VCaP (cell line): Measurements from ENCODE around the gene GCNT1.

Experiments used
- H3K27ac ChIP-seq: fragments of 450-650 bp; 2 replicates; pipeline ENCODE4 v1.5.1; 2017
- TF ChIP-seq, protein P1 (sequence below): fragments of 450-650 bp; conservative IDR thresholded peaks from 2 replicates; pipeline ENCODE4 v1.5.1; 2017; ENCODE audit warnings: mild to moderate bottlenecking, moderate library complexity

The GCNT1 gene

DNA sequence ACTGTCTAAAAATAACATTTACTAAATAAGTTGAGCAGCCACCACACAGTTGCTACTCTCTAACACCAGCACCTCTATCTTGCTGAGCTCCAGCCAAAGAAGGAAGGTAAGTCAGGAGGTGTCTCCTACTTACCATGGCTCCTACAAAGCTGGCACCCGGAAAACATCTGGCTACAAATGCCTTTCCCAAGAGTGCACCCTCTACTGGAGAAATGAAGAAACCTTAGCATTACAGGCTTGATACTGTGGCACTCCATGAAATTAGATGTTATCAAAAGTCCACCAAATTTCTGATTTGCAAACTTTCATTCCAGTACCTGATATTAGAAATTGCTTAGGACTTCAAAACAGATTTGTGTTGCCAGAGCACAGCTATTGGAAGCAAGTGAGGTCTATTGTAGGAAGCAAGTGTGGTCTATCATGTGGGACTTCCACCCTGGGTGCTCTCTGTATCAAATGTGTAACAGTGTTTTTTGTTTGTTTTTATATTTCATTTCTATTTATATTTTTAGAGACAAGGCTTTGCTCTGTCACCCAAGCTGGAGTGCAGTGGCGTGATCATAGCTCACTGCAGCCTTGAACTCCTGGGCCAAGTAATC is 39.1 kb upstream of the GCNT1 start:
- TF ChIP-seq, protein P1, sequence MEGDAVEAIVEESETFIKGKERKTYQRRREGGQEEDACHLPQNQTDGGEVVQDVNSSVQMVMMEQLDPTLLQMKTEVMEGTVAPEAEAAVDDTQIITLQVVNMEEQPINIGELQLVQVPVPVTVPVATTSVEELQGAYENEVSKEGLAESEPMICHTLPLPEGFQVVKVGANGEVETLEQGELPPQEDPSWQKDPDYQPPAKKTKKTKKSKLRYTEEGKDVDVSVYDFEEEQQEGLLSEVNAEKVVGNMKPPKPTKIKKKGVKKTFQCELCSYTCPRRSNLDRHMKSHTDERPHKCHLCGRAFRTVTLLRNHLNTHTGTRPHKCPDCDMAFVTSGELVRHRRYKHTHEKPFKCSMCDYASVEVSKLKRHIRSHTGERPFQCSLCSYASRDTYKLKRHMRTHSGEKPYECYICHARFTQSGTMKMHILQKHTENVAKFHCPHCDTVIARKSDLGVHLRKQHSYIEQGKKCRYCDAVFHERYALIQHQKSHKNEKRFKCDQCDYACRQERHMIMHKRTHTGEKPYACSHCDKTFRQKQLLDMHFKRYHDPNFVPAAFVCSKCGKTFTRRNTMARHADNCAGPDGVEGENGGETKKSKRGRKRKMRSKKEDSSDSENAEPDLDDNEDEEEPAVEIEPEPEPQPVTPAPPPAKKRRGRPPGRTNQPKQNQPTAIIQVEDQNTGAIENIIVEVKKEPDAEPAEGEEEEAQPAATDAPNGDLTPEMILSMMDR, result peak; percentile 52
- no peak overlapping the region for H3K27ac ChIP-seq

GRCh38 chr9:76423216-76424177 is 35.5 kb upstream of the GCNT1 start:
- TF ChIP-seq, protein P1, result no peak
- peak overlapping the region; percentile 59 for H3K27ac ChIP-seq

DNA sequence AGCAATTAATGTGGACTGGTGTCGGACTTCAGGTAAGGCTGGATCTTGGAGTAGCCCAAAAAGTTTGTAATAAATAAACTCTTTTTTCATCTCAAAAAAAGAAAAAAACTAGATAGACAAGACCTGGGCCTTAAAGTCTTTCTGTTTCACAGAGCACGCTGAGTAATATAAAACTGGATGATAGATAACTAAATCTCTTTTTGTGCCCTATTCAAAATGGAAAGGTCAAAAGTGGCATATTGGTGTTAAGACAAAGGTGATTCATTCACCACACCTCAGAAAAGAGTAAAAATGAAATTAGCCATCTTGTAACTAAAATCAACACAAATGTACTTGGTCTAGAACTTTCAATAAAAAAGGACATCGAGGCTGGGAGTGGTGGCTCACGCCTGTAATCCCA is 34.5 kb upstream of the GCNT1 start:
- TF ChIP-seq, protein P1, result no peak
- peak overlapping the region; percentile 59 for H3K27ac ChIP-seq

DNA sequence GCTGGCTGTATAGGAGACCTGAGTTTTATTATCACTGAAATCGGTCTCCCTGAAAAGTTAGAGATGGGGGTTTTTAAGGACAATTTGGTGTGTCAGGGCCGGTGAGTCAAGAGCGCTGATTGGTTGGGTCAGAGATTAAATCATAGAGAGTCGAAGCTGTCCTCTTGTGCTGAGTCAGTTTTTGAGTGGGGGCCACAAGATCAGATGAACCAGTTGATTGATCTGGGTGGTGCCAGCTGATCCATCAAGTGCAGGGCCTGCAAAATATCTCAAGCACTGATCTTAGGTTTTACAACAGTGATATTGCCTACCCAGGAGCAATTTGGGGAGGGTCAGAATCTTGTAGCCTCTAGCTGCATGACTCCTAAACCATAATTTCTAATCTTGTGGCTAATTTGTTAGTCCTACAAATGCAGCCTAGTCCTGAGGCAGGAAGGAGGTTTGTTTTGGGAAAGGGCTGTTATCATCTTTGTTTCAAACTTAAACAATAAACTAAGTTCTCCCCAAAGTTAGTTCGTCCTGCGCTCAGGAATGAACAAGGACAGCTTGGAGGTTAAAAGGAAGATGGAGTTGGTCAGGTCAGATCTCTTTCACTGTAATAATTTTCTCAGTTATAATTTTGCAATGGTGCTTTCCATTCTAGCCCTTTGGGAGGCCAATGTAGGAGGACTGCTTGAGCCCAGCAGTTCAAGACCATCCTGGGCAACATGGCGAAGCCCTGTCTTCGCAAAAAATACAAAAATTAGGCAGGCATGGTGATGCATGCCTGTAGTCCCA is 33.1 kb upstream of the GCNT1 start:
- TF ChIP-seq, protein P1, result no peak
- no peak overlapping the region for H3K27ac ChIP-seq

DNA sequence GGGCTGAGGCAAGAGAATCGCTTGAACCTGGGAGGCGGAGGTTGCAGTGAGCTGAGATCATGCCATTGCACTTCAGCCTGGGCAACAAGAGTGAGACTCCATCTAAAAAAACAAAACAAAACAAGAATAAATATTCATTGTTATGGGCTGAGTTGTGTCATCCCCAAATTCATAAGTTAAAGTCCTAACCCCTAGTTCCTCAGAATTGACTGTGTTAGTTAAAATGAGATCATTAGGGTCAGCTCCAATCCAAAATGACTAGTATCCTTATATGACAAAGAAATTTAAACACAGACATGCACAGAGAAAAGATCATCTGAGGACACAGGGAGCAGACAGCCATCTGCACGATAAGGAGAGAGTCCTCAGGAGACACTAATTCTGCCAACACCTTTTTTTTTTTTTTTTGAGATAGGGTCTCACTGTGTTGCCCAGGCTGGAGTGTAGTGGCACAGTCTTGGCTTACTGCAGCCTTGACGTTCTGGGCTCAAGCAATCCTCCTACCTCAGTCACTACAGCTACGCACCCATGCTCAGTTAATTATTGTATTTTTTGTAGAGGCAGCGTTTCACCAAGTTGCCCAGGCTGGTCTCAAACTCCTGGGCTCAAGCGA is 32.1 kb upstream of the GCNT1 start:
- H3K27ac ChIP-seq, result no peak overlapping the region
- TF ChIP-seq, protein P1, result no peak

DNA sequence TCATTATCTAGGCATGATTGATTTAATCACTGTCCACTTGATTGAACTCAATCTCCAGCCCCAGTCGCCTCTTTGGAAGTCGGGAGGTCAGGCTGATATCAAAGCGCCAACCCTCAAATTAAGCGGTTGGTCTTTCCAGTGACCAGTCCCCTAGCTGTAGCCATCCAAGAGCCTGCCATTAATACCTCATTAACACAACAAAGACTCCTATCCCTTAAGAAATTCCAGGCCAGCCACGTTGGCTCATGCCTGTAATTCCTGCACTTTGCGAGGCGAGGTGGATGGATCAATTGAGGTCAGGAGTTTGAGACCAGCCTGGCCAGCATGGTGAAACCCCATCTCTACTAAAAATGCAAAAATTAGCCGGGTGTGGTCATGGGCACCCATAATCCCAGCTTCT is 27.4 kb upstream of the GCNT1 start:
- H3K27ac ChIP-seq, result no peak overlapping the region
- TF ChIP-seq, protein P1, result no peak
